ENCODE measurements around the gene ABCG4.

Gene ABCG4

DNA sequence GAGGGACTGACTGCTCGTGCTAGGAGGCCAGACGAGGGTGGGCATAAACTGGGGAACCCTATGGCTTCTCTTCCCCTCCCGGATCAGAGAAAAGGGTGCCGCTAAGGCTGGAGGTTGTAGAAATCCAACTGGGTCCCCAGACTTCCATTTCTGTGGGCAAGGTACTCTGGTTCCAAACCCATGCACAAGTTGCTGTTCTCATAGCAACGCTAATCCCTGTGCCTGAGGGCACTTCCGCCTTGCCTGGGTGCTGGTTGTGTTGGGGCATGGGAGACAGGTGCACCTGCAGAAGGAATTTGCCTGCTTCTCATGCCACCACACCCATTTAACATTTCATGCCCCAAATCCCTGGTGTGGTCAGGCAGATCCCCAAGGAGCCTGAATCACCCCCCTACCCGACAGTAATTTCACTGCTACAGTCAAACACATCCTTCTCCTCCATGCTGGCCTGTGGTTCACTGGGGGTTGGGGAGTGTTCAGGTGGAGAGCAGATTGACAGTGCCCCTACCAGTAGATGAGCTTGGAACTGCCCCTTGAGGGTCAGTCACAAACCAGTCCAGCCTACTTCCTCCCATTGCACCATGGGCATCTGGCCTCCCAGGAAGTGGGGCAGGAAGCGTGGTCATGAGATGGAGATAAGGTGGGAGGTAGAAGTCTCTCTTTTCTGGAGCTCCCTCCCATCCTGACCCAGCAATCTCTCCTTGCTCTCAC, 40.6 kb upstream of the ABCG4 start:
- Histone ChIP-seq H3K27ac (ENCODE audit: low read length) (peak overlapping the region; percentile 37), H3K9me3 (ENCODE audit: control insufficient read depth in 2 of 2, low read length in 2 of 2) (no peaks in the 10 kb centered on the region), H3K9ac (ENCODE audit: low read length in 2 of 2) (peak overlapping the region; percentile 64 to 83), H3K36me3 (ENCODE audit: control insufficient read depth in 2 of 2, insufficient read depth in 2 of 2, low read length in 2 of 2) (peaks cover 16 to 27% of the 10 kb centered on the region in 2 donors), H3K27me3 (ENCODE audit: control insufficient read depth in 1 of 2, insufficient read depth in 2 of 2, low read length in 2 of 2) (no peaks in the 10 kb centered on the region), H3K4me1 (ENCODE audit: control insufficient read depth, insufficient read depth, low read length) (peaks cover 29% of the 10 kb centered on the region), H3K4me3 (ENCODE audit: low read length in 2 of 2) (peak overlapping the region; percentile 77 to 86)

DNA sequence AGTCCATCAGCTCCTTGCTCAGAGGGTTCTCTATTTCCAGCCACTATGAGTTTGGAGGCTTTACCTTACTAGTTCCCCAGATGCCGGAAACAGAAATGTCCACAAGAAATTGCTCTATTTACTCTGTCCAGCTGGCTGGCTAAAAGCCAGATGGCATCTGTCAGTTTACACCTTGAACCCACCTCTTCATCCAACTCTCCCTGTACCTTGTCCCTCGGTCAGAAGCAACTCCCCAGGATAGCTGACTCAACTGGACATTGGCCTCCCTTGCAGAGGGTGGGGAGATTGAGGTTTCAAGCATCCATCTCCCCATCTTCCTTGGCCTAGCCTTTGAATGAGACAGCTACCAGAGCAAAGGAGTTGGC, 40.0 kb upstream of the ABCG4 start:
- Histone ChIP-seq H3K27ac (ENCODE audit: low read length) (no peak overlapping the region), H3K9me3 (ENCODE audit: control insufficient read depth in 2 of 2, low read length in 2 of 2) (no peaks in the 10 kb centered on the region), H3K36me3 (ENCODE audit: control insufficient read depth in 2 of 2, insufficient read depth in 2 of 2, low read length in 2 of 2) (peaks cover 18 to 31% of the 10 kb centered on the region in 2 donors), H3K27me3 (ENCODE audit: control insufficient read depth in 1 of 2, insufficient read depth in 2 of 2, low read length in 2 of 2) (no peaks in the 10 kb centered on the region), H3K9ac (ENCODE audit: low read length in 2 of 2) (no peak overlapping the region), H3K4me3 (ENCODE audit: low read length in 2 of 2) (peak overlapping the region; percentile 77 to 86), H3K4me1 (ENCODE audit: control insufficient read depth, insufficient read depth, low read length) (peaks cover 29% of the 10 kb centered on the region)

DNA sequence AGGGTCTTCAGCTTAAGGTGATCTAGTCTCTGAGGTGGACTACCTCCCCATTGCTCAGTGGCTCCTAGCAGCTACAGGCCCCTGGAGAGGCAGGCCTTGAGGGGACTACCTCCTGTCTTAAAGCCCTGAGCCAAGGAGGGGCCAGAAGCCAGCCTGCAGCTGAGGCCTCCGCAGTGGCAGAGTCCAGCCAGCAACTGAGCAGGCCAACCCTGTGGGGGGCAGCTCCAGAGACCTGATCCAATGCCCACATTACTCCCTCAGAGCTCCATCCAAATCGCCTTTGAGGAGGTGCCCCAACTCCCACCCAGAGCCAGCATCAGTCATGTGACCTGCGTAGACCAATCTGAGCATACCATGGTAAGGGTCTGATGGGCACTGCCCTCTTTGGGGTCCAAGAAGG, 39.0 kb upstream of the ABCG4 start:
- Histone ChIP-seq H3K9ac (ENCODE audit: low read length in 2 of 2) (no peak overlapping the region), H3K4me3 (ENCODE audit: low read length in 2 of 2) (no peak overlapping the region), H3K36me3 (ENCODE audit: control insufficient read depth in 2 of 2, insufficient read depth in 2 of 2, low read length in 2 of 2) (peaks cover 20 to 36% of the 10 kb centered on the region in 2 donors), H3K4me1 (ENCODE audit: control insufficient read depth, insufficient read depth, low read length) (peaks cover 29% of the 10 kb centered on the region), H3K9me3 (ENCODE audit: control insufficient read depth in 2 of 2, low read length in 2 of 2) (no peaks in the 10 kb centered on the region), H3K27me3 (ENCODE audit: control insufficient read depth in 1 of 2, insufficient read depth in 2 of 2, low read length in 2 of 2) (no peaks in the 10 kb centered on the region), H3K27ac (ENCODE audit: low read length) (no peak overlapping the region)

DNA sequence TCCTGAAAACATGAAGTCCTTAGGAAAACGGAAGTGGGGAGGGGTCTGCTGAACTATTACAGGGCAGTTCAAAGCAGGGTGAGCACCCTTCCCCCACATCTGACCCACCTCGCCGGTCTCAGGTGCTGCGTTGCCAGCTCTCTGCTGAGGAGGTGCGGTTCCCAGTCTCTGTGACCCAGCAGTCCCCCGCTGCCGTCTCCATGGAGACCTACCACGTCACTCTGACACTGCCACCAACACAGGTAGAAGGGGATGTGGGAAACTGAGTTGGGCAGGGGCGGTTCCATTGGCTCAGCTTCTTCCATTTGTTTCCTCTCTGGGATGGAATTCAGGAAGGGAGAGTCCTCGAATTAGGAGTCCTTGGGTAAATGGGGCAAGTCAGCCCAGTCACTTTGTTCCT, 38.4 kb upstream of the ABCG4 start:
- H3K36me3 ChIP-seq (ENCODE audit: control insufficient read depth in 2 of 2, insufficient read depth in 2 of 2, low read length in 2 of 2), result peaks cover 20 to 36% of the 10 kb centered on the region in 2 donors
- H3K4me1 ChIP-seq (ENCODE audit: control insufficient read depth, insufficient read depth, low read length), result peaks cover 29% of the 10 kb centered on the region
- no peaks in the 10 kb centered on the region for H3K9me3 ChIP-seq (ENCODE audit: control insufficient read depth in 2 of 2, low read length in 2 of 2)
- H3K9ac ChIP-seq (ENCODE audit: low read length in 2 of 2), result no peak overlapping the region
- no peaks in the 10 kb centered on the region for H3K27me3 ChIP-seq (ENCODE audit: control insufficient read depth in 1 of 2, insufficient read depth in 2 of 2, low read length in 2 of 2)
- no peak overlapping the region for H3K27ac ChIP-seq (ENCODE audit: low read length)
- H3K4me3 ChIP-seq (ENCODE audit: low read length in 2 of 2), result no peak overlapping the region

DNA sequence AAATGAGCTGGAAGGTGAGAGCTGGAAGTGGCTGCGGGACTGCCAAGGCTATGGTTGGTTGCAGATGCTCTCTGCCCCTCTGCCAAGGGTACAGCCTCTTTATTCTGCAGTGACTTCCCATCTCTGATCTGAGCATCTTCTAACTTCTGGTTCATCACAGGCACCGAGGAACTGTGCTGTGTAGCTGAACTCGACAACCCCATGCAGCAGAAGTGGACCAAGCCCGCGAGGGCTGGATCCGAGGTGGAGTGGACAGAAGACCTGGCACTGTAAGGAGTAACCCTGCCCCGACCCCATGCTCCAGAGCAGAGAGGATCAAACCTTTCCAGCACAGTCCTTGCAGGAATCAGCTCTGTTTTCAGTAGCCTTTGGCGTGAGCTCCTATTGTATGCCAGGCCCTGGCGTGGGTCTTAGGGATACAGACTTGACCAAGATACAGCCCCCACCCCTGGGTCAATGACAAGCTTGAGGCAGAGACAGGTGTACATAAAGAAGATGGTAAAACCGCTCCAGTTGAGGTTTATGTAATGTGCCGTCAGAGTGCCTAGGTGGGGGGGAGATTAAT, 37.4 kb upstream of the ABCG4 start:
- Histone ChIP-seq H3K27ac (ENCODE audit: low read length) (no peak overlapping the region), H3K9me3 (ENCODE audit: control insufficient read depth in 2 of 2, low read length in 2 of 2) (no peaks in the 10 kb centered on the region), H3K9ac (ENCODE audit: low read length in 2 of 2) (no peak overlapping the region), H3K4me3 (ENCODE audit: low read length in 2 of 2) (no peak overlapping the region), H3K4me1 (ENCODE audit: control insufficient read depth, insufficient read depth, low read length) (peaks cover 25% of the 10 kb centered on the region), H3K36me3 (ENCODE audit: control insufficient read depth in 2 of 2, insufficient read depth in 2 of 2, low read length in 2 of 2) (peaks cover 20 to 39% of the 10 kb centered on the region in 2 donors), H3K27me3 (ENCODE audit: control insufficient read depth in 1 of 2, insufficient read depth in 2 of 2, low read length in 2 of 2) (no peaks in the 10 kb centered on the region)

DNA sequence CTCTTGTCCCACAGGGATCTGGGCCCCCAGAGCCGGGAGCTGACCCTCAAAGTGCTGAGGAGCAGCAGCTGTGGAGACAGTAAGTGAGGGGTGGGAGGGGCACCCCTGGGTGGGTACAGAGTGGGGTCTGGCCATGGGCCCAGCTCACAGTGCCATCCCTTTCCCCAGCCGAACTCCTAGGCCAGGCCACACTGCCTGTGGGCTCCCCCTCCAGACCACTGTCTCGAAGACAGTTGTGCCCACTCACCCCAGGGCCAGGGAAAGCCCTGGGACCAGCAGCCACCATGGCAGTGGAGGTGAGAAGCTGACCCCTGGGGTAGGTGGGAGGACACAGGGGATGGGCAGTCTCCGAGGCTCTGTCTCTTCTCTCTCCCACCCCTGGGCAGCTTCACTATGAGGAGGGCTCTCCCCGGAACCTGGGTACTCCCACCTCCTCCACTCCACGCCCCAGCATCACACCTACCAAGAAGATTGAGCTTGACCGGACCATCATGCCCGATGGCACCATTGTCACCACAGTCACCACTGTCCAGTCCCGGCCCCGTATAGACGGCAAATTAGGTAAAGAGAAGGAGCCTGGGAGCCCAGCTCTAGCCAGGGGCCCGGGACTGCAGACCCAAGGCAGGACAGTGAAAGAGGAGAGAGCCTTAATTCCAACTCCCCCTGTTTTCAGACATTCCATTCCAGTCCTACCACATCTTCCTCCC, 36.4 kb upstream of the ABCG4 start:
- H3K27me3 ChIP-seq (ENCODE audit: control insufficient read depth in 1 of 2, insufficient read depth in 2 of 2, low read length in 2 of 2), result no peaks in the 10 kb centered on the region
- peaks cover 20% of the 10 kb centered on the region for H3K4me1 ChIP-seq (ENCODE audit: control insufficient read depth, insufficient read depth, low read length)
- no peak overlapping the region for H3K4me3 ChIP-seq (ENCODE audit: low read length in 2 of 2)
- peaks cover 20 to 39% of the 10 kb centered on the region in 2 donors for H3K36me3 ChIP-seq (ENCODE audit: control insufficient read depth in 2 of 2, insufficient read depth in 2 of 2, low read length in 2 of 2)
- H3K9me3 ChIP-seq (ENCODE audit: control insufficient read depth in 2 of 2, low read length in 2 of 2), result no peaks in the 10 kb centered on the region
- no peak overlapping the region for H3K27ac ChIP-seq (ENCODE audit: low read length)
- no peak overlapping the region for H3K9ac ChIP-seq (ENCODE audit: low read length in 2 of 2)

DNA sequence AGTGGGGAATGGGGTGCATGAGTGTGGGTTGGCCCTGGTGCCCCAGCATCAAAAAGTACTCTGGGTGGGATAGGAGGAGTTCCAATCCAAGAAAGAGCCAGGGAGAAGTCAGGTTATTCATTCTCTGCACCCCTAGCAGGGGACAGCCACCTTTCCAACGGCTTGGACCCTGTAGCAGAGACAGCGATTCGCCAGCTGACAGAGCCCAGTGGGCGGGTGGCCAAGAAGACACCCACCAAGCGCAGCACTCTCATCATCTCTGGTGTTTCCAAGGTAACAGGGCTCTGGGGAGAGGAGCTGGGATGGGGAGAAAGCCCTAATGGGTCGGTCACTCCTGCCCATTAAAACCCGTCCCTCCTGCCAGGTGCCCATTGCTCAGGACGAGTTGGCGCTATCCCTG, 35.1 kb upstream of the ABCG4 start:
- H3K4me1 ChIP-seq (ENCODE audit: control insufficient read depth, insufficient read depth, low read length), result peaks cover 12% of the 10 kb centered on the region
- no peaks in the 10 kb centered on the region for H3K27me3 ChIP-seq (ENCODE audit: control insufficient read depth in 1 of 2, insufficient read depth in 2 of 2, low read length in 2 of 2)
- peaks cover 20 to 39% of the 10 kb centered on the region in 2 donors for H3K36me3 ChIP-seq (ENCODE audit: control insufficient read depth in 2 of 2, insufficient read depth in 2 of 2, low read length in 2 of 2)
- no peak overlapping the region for H3K9ac ChIP-seq (ENCODE audit: low read length in 2 of 2)
- H3K4me3 ChIP-seq (ENCODE audit: low read length in 2 of 2), result no peak overlapping the region
- H3K27ac ChIP-seq (ENCODE audit: low read length), result no peak overlapping the region
- H3K9me3 ChIP-seq (ENCODE audit: control insufficient read depth in 2 of 2, low read length in 2 of 2), result no peaks in the 10 kb centered on the region

DNA sequence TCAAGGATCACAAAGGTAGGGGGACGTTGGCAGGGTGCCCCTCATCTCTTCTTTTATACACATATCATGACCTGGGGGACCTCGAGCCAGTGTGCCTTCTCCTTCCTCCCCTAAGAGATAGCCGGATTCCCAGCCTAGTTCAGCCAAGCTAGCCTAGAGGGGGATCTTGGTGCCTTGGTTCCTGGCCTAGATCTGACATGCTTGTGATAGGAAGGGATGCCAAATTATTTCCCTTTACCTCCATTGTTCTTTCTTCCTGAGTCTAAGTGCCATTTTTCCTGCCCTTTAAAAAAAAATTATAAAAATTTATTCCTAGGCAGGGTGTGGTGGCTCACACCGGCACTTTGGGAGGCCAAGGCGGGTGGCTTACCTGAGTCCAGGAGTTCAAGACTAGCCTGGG, 34.5 kb upstream of the ABCG4 start:
- Histone ChIP-seq H3K9me3 (ENCODE audit: control insufficient read depth in 2 of 2, low read length in 2 of 2) (no peaks in the 10 kb centered on the region), H3K27ac (ENCODE audit: low read length) (no peak overlapping the region), H3K9ac (ENCODE audit: low read length in 2 of 2) (no peak overlapping the region), H3K4me3 (ENCODE audit: low read length in 2 of 2) (no peak overlapping the region), H3K36me3 (ENCODE audit: control insufficient read depth in 2 of 2, insufficient read depth in 2 of 2, low read length in 2 of 2) (peaks cover 20 to 39% of the 10 kb centered on the region in 2 donors), H3K27me3 (ENCODE audit: control insufficient read depth in 1 of 2, insufficient read depth in 2 of 2, low read length in 2 of 2) (no peaks in the 10 kb centered on the region), H3K4me1 (ENCODE audit: control insufficient read depth, insufficient read depth, low read length) (peaks cover 5% of the 10 kb centered on the region)

DNA sequence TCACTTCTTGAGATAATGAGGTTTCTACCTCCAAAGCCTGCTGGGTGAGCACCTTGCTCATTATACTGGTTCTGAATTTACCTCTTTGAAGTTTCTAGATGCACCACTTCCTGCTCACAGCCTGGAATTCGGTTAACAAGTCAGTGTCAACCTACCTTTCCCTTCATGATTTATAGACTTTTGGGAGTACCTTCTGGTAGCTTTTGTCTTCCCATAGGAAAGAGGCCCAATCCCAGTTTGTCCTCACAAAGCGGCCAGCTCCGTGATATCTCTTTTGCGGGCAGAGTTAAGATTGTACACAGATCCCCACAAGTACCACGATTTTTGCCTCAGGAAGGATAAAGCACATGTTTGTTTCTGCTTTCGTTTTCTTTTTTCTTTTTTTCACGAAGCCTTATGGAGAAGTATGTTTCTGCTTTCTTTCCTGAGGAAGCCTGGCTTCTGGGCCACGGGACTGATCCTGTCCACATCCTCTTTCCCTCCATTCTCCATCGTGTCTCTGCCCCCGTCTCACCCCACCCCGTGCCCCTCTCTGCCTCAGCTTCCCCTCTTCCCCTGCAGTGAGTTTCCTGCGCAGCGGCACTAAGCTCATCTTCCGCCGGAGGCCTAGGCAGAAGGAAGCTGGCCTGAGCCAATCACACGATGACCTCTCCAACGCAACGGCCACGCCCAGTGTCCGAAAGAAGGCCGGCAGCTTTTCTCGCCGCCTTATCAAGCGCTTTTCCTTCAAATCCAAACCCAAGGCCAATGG, 33.2 kb upstream of the ABCG4 start:
- no peak overlapping the region for H3K27ac ChIP-seq (ENCODE audit: low read length)
- no peaks in the 10 kb centered on the region for H3K27me3 ChIP-seq (ENCODE audit: control insufficient read depth in 1 of 2, insufficient read depth in 2 of 2, low read length in 2 of 2)
- H3K4me3 ChIP-seq (ENCODE audit: low read length in 2 of 2), result no peak overlapping the region
- H3K36me3 ChIP-seq (ENCODE audit: control insufficient read depth in 2 of 2, insufficient read depth in 2 of 2, low read length in 2 of 2), result peaks cover 20 to 35% of the 10 kb centered on the region in 2 donors
- H3K4me1 ChIP-seq (ENCODE audit: control insufficient read depth, insufficient read depth, low read length), result peaks cover 2% of the 10 kb centered on the region
- H3K9me3 ChIP-seq (ENCODE audit: control insufficient read depth in 2 of 2, low read length in 2 of 2), result no peaks in the 10 kb centered on the region
- no peak overlapping the region for H3K9ac ChIP-seq (ENCODE audit: low read length in 2 of 2)

DNA sequence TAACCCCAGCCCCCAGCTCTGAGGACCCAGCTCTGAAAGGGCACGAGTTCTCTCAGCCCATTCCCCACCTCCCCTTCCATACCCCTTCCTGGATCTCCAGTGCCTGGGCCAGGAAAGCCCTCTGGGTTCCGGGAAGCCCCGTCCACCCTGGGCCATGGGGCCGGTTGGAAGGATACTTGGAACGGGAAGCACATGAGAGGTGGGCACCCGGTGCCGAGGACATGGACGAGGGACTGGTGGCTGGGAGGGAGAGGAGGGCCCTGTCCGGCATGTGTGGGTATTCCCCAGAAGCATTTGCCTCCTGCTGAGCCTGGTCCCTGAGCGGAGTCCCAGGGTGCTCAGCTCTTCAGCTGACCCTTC, 32.6 kb upstream of the ABCG4 start:
- Histone ChIP-seq H3K4me3 (ENCODE audit: low read length in 2 of 2) (no peak overlapping the region), H3K27me3 (ENCODE audit: control insufficient read depth in 1 of 2, insufficient read depth in 2 of 2, low read length in 2 of 2) (no peaks in the 10 kb centered on the region), H3K27ac (ENCODE audit: low read length) (no peak overlapping the region), H3K4me1 (ENCODE audit: control insufficient read depth, insufficient read depth, low read length) (peaks cover 4% of the 10 kb centered on the region), H3K9ac (ENCODE audit: low read length in 2 of 2) (no peak overlapping the region), H3K36me3 (ENCODE audit: control insufficient read depth in 2 of 2, insufficient read depth in 2 of 2, low read length in 2 of 2) (peaks cover 17 to 30% of the 10 kb centered on the region in 2 donors), H3K9me3 (ENCODE audit: control insufficient read depth in 2 of 2, low read length in 2 of 2) (no peaks in the 10 kb centered on the region)

Data from stomach smooth muscle (tissue), 2 donors.